ENCODE data around the gene PPFIA2. TPM values are rescaled to one million over a fixed set of nuclear protein-coding genes. Genes with fewer than 3 reads are reported as not detected.
"Not testable (repeated sequence)": the region's sequence is repeated elsewhere in the genome, so short reads cannot be mapped to it uniquely, and the experiment has no call there.

PPFIA2 gene
- total RNA-seq, 2 experiments from 2014 or later, result not detected

- no peak overlapping the region for H3K27ac Mint-ChIP-seq
- no peak overlapping the region for H3K4me3 Mint-ChIP-seq
- H3K9me3 Mint-ChIP-seq (ENCODE audit: insufficient read depth), result no peaks in the 10 kb centered on the region
- DNase-seq (no peak), ATAC-seq (no peak)
- H3K36me3 Mint-ChIP-seq (ENCODE audit: low read depth), result no peaks in the 10 kb centered on the region
- CTCF ChIA-PET, result no interaction called here
- H3K27me3 Mint-ChIP-seq (ENCODE audit: low read depth), result peaks cover 5% of the 10 kb centered on the region
- POLR2A ChIA-PET, result no interaction called here
- H3K4me1 Mint-ChIP-seq (ENCODE audit: low read depth), result no peaks in the 10 kb centered on the region
Measured at GRCh38 chr12:81726634-81727033, 32.5 kb downstream of the PPFIA2 start.

- Mint-ChIP-seq H3K27ac (no peak overlapping the region), H3K9me3 (ENCODE audit: insufficient read depth) (no peaks in the 10 kb centered on the region), H3K4me1 (ENCODE audit: low read depth) (no peaks in the 10 kb centered on the region), H3K4me3 (no peak overlapping the region), H3K36me3 (ENCODE audit: low read depth) (no peaks in the 10 kb centered on the region), H3K27me3 (ENCODE audit: low read depth) (peaks cover 7% of the 10 kb centered on the region)
- CTCF ChIA-PET, result no interaction called here
- ATAC-seq, result no peak
- DNase-seq, result no peak
- POLR2A ChIA-PET, result no interaction called here
Measured at GRCh38 chr12:81723361-81723760, 35.8 kb downstream of the PPFIA2 start.

GRCh38 chr12:81722004-81722403 lies 37.1 kb downstream of the PPFIA2 start:
- H3K4me3 Mint-ChIP-seq, result no peak overlapping the region
- no peak for DNase-seq

GRCh38 chr12:81718616-81719015 lies 40.5 kb downstream of the PPFIA2 start:
- ATAC-seq (no peak), DNase-seq (no peak)
- no peaks in the 10 kb centered on the region for H3K36me3 Mint-ChIP-seq (ENCODE audit: low read depth)
- no peak overlapping the region for H3K27ac Mint-ChIP-seq
- peaks cover 5% of the 10 kb centered on the region for H3K27me3 Mint-ChIP-seq (ENCODE audit: low read depth)
- ChIA-PET CTCF (no interaction called here), POLR2A (no interaction called here)
- H3K4me1 Mint-ChIP-seq (ENCODE audit: low read depth), result no peaks in the 10 kb centered on the region
- H3K9me3 Mint-ChIP-seq (ENCODE audit: insufficient read depth), result no peaks in the 10 kb centered on the region
- H3K4me3 Mint-ChIP-seq, result no peak overlapping the region

More at GRCh38 chr12:81722004-81722403, 37.1 kb downstream of the PPFIA2 start:
- ChIA-PET CTCF (no interaction called here), POLR2A (no interaction called here)
- Mint-ChIP-seq H3K4me1 (ENCODE audit: low read depth) (no peaks in the 10 kb centered on the region), H3K27ac (no peak overlapping the region), H3K27me3 (ENCODE audit: low read depth) (peaks cover 5% of the 10 kb centered on the region), H3K36me3 (ENCODE audit: low read depth) (no peaks in the 10 kb centered on the region), H3K9me3 (ENCODE audit: insufficient read depth) (no peaks in the 10 kb centered on the region)
- no peak for ATAC-seq

GRCh38 chr12:81712536-81712935 lies 46.6 kb downstream of the PPFIA2 start:
- H3K4me3 Mint-ChIP-seq, result no peak overlapping the region
- ChIA-PET POLR2A (no interaction called here), CTCF (no interaction called here)
- DNase-seq (no peak), ATAC-seq (no peak)
- no peaks in the 10 kb centered on the region for H3K4me1 Mint-ChIP-seq (ENCODE audit: low read depth)
- H3K36me3 Mint-ChIP-seq (ENCODE audit: low read depth), result no peaks in the 10 kb centered on the region
- no peaks in the 10 kb centered on the region for H3K27me3 Mint-ChIP-seq (ENCODE audit: low read depth)
- no peaks in the 10 kb centered on the region for H3K9me3 Mint-ChIP-seq (ENCODE audit: insufficient read depth)
- no peak overlapping the region for H3K27ac Mint-ChIP-seq

- H3K36me3 Mint-ChIP-seq (ENCODE audit: low read depth), result no peaks in the 10 kb centered on the region
- no peaks in the 10 kb centered on the region for H3K27me3 Mint-ChIP-seq (ENCODE audit: low read depth)
- CTCF ChIA-PET, result no interaction called here
- H3K27ac Mint-ChIP-seq, result no peak overlapping the region
- H3K9me3 Mint-ChIP-seq (ENCODE audit: insufficient read depth), result no peaks in the 10 kb centered on the region
- H3K4me3 Mint-ChIP-seq, result no peak overlapping the region
- ATAC-seq (no peak), DNase-seq (no peak)
- no peaks in the 10 kb centered on the region for H3K4me1 Mint-ChIP-seq (ENCODE audit: low read depth)
- POLR2A ChIA-PET, result no interaction called here
Measured at GRCh38 chr12:81705586-81705985, 53.6 kb downstream of the PPFIA2 start.

GRCh38 chr12:81699551-81699950 lies 59.6 kb downstream of the PPFIA2 start:
- POLR2A ChIA-PET, result no interaction called here
- H3K27me3 Mint-ChIP-seq (ENCODE audit: low read depth), result no peaks in the 10 kb centered on the region
- H3K4me3 Mint-ChIP-seq, result no peak overlapping the region
- H3K36me3 Mint-ChIP-seq (ENCODE audit: low read depth), result no peaks in the 10 kb centered on the region
- no peak overlapping the region for H3K27ac Mint-ChIP-seq
- ATAC-seq (no peak), DNase-seq (no peak)
- H3K4me1 Mint-ChIP-seq (ENCODE audit: low read depth), result no peaks in the 10 kb centered on the region
- no peaks in the 10 kb centered on the region for H3K9me3 Mint-ChIP-seq (ENCODE audit: insufficient read depth)
- CTCF ChIA-PET, result no interaction called here

GRCh38 chr12:81692008-81692407 lies 67.1 kb downstream of the PPFIA2 start:
- ChIA-PET POLR2A (no interaction called here), CTCF (no interaction called here)
- no peaks in the 10 kb centered on the region for H3K36me3 Mint-ChIP-seq (ENCODE audit: low read depth)
- no peak overlapping the region for H3K27ac Mint-ChIP-seq
- DNase-seq (no peak), ATAC-seq (no peak)
- H3K4me1 Mint-ChIP-seq (ENCODE audit: low read depth), result no peaks in the 10 kb centered on the region
- H3K4me3 Mint-ChIP-seq, result no peak overlapping the region
- no peaks in the 10 kb centered on the region for H3K9me3 Mint-ChIP-seq (ENCODE audit: insufficient read depth)
- no peaks in the 10 kb centered on the region for H3K27me3 Mint-ChIP-seq (ENCODE audit: low read depth)

- ChIA-PET POLR2A (no interaction called here), CTCF (no interaction called here)
- H3K4me3 Mint-ChIP-seq, result no peak overlapping the region
- H3K36me3 Mint-ChIP-seq (ENCODE audit: low read depth), result no peaks in the 10 kb centered on the region
- H3K27ac Mint-ChIP-seq, result no peak overlapping the region
- no peak for DNase-seq
- H3K4me1 Mint-ChIP-seq (ENCODE audit: low read depth), result no peaks in the 10 kb centered on the region
- ATAC-seq, result no peak
- peaks cover 2% of the 10 kb centered on the region for H3K27me3 Mint-ChIP-seq (ENCODE audit: low read depth)
- no peaks in the 10 kb centered on the region for H3K9me3 Mint-ChIP-seq (ENCODE audit: insufficient read depth)
Measured at GRCh38 chr12:81683881-81684280, 75.3 kb downstream of the PPFIA2 start.

GRCh38 chr12:81679614-81680013 lies 79.5 kb downstream of the PPFIA2 start:
- no peak for ATAC-seq
- CTCF ChIA-PET, result no interaction called here

GRCh38 chr12:81670759-81671158 lies 88.4 kb downstream of the PPFIA2 start:
- POLR2A ChIA-PET, result no interaction called here
- Mint-ChIP-seq H3K4me3 (no peak overlapping the region), H3K27me3 (ENCODE audit: low read depth) (no peaks in the 10 kb centered on the region), H3K27ac (no peak overlapping the region), H3K36me3 (ENCODE audit: low read depth) (no peaks in the 10 kb centered on the region), H3K4me1 (ENCODE audit: low read depth) (no peaks in the 10 kb centered on the region), H3K9me3 (ENCODE audit: insufficient read depth) (no peaks in the 10 kb centered on the region)
- DNase-seq (no peak), ATAC-seq (no peak)
- CTCF ChIA-PET, result no interaction called here

More at GRCh38 chr12:81679614-81680013, 79.5 kb downstream of the PPFIA2 start:
- H3K36me3 Mint-ChIP-seq (ENCODE audit: low read depth), result no peaks in the 10 kb centered on the region
- H3K9me3 Mint-ChIP-seq (ENCODE audit: insufficient read depth), result no peaks in the 10 kb centered on the region
- DNase-seq, result no peak
- peaks cover 6% of the 10 kb centered on the region for H3K27me3 Mint-ChIP-seq (ENCODE audit: low read depth)
- H3K4me1 Mint-ChIP-seq (ENCODE audit: low read depth), result no peaks in the 10 kb centered on the region
- no peak overlapping the region for H3K27ac Mint-ChIP-seq
- no peak overlapping the region for H3K4me3 Mint-ChIP-seq
- POLR2A ChIA-PET, result no interaction called here

GRCh38 chr12:81668475-81668874 lies 90.7 kb downstream of the PPFIA2 start:
- no peak for DNase-seq
- no peaks in the 10 kb centered on the region for H3K36me3 Mint-ChIP-seq (ENCODE audit: low read depth)
- no peaks in the 10 kb centered on the region for H3K4me1 Mint-ChIP-seq (ENCODE audit: low read depth)
- H3K9me3 Mint-ChIP-seq (ENCODE audit: insufficient read depth), result no peaks in the 10 kb centered on the region
- no peak for ATAC-seq
- ChIA-PET CTCF (no interaction called here), POLR2A (no interaction called here)
- H3K4me3 Mint-ChIP-seq, result no peak overlapping the region
- no peaks in the 10 kb centered on the region for H3K27me3 Mint-ChIP-seq (ENCODE audit: low read depth)
- H3K27ac Mint-ChIP-seq, result no peak overlapping the region

- H3K9me3 Mint-ChIP-seq (ENCODE audit: insufficient read depth); ATAC-seq; H3K4me3 Mint-ChIP-seq; DNase-seq; H3K4me1 Mint-ChIP-seq (ENCODE audit: low read depth); H3K36me3 Mint-ChIP-seq (ENCODE audit: low read depth); POLR2A ChIA-PET; H3K27ac Mint-ChIP-seq; CTCF ChIA-PET; H3K27me3 Mint-ChIP-seq (ENCODE audit: low read depth): not testable (repeated sequence)
Measured at GRCh38 chr12:81659310-81659709, 99.8 kb downstream of the PPFIA2 start.

Measured in activated CD8-positive, alpha-beta T cell treated with anti-CD3 and anti-CD28 coated beads, Interleukin-2, amount 10 ng/mL, durations not matched to agents 7 days and 5 days (primary cell).